DOHH2 (cell line): ENCODE results near the gene CD93.

ENCODE experiments used
- H3F3A ChIP-seq: fragments of 200-600 bp; sonication (generic), shearing (Covaris generic); 2 replicates; pipeline ENCODE4 v1.6.0; 2016; ENCODE audit warnings: antibody characterized with exemption, mild to moderate bottlenecking; ENCODE audit not compliant: control insufficient read depth, insufficient read depth
- H3K27ac ChIP-seq: fragments of 200-600 bp; sonication (generic); 2 replicates; pipeline ENCODE4 v1.5.1; 2014; ENCODE audit warnings: low read depth, mild to moderate bottlenecking, low read length, moderate library complexity
- H3K27me3 ChIP-seq: fragments of 200-600 bp; sonication (generic); 2 replicates; pipeline ENCODE4 v1.6.1; 2014; ENCODE audit warnings: mild to moderate bottlenecking, low read length, mixed read lengths; ENCODE audit not compliant: control insufficient read depth
- H3K36me3 ChIP-seq: fragments of 200-600 bp; sonication (generic); 2 replicates; pipeline ENCODE4 v1.6.1; 2014; ENCODE audit warnings: mild to moderate bottlenecking, low read length, moderate library complexity, mixed read lengths; ENCODE audit not compliant: control insufficient read depth
- H3K4me1 ChIP-seq: fragments of 200-600 bp; sonication (generic); 2 replicates; pipeline ENCODE4 v1.6.1; 2014; ENCODE audit warnings: mild to moderate bottlenecking, low read length, mixed read lengths; ENCODE audit not compliant: control insufficient read depth
- H3K4me2 ChIP-seq: fragments of 200-600 bp; sonication (generic); 2 replicates; pipeline ENCODE4 v1.6.0; 2014; ENCODE audit warnings: mild to moderate bottlenecking, low read length, moderate library complexity
- H3K4me3 ChIP-seq: fragments of 200-600 bp; sonication (generic); 2 replicates; pipeline ENCODE4 v1.5.1; 2014; ENCODE audit warnings: mild to moderate bottlenecking, low read length, mixed read lengths
- H3K79me2 ChIP-seq: fragments of 200-600 bp; sonication (generic); 2 replicates; pipeline ENCODE4 v1.6.1; 2014; ENCODE audit warnings: mild to moderate bottlenecking, low read length, mixed read lengths; ENCODE audit not compliant: control insufficient read depth
- H3K9me2 ChIP-seq: fragments of 200-600 bp; sonication (generic); replicated peaks from 2 replicates; pipeline ENCODE4 v1.6.1; 2014; ENCODE audit warnings: mild to moderate bottlenecking, low read length, mixed read lengths; ENCODE audit not compliant: control insufficient read depth
- H3K9me3 ChIP-seq: fragments of 200-600 bp; sonication (generic); 2 replicates; pipeline ENCODE4 v1.6.1; 2014; ENCODE audit warnings: antibody characterized with exemption, low read length, mixed read lengths; ENCODE audit not compliant: control insufficient read depth, insufficient read depth
- H4K20me1 ChIP-seq: fragments of 200-600 bp; sonication (generic); 2 replicates; pipeline ENCODE4 v1.6.0; 2014; ENCODE audit warnings: low read depth, mild to moderate bottlenecking, antibody characterized with exemption, low read length, moderate library complexity; ENCODE audit not compliant: control insufficient read depth, insufficient read depth
- EZH2phosphoT487 ChIP-seq: fragments of 200-600 bp; sonication (generic); IDR thresholded peaks from 2 replicates; pipeline ENCODE4 v1.6.1; 2017; ENCODE audit warnings: borderline replicate concordance, mild to moderate bottlenecking, antibody characterized with exemption, low read length, moderate library complexity, mixed read lengths
- TF ChIP-seq, protein P1 (sequence below): fragments of 200-600 bp; sonication (generic); IDR thresholded peaks from one replicate; pipeline ENCODE4 v1.5.1; 2014; ENCODE audit warnings: antibody characterized with exemption, mild to moderate bottlenecking, low read depth, low read length; ENCODE audit not compliant: poor library complexity, severe bottlenecking

CD93 gene

DNA sequence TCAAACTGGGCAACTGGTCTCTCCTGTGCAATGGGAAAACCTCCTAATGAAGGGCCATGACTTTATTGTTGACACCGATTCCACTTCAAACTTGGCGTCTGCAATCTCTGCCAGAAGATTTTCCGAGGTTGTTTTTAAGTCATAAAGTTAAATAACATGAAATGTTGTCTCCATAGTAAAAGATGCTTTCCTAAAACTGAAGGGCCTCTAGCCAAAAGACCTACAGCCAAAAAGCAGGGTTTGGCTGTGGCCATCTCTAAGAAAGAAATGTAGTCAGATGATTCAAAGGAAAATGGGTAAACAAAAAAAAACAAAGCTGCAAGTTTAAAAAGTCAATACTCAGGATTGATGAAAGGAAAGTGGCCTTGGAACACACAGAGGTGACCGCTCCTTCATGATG, 14.1 kb downstream of the CD93 start:
- no peaks in the 10 kb centered on the region for H3K9me2 ChIP-seq
- no peaks in the 10 kb centered on the region for H3K4me1 ChIP-seq
- H3K4me2 ChIP-seq: no peak overlapping the region
- H3K27me3 ChIP-seq: no peaks in the 10 kb centered on the region
- H3K9me3 ChIP-seq: no peaks in the 10 kb centered on the region
- TF ChIP-seq, protein P1, sequence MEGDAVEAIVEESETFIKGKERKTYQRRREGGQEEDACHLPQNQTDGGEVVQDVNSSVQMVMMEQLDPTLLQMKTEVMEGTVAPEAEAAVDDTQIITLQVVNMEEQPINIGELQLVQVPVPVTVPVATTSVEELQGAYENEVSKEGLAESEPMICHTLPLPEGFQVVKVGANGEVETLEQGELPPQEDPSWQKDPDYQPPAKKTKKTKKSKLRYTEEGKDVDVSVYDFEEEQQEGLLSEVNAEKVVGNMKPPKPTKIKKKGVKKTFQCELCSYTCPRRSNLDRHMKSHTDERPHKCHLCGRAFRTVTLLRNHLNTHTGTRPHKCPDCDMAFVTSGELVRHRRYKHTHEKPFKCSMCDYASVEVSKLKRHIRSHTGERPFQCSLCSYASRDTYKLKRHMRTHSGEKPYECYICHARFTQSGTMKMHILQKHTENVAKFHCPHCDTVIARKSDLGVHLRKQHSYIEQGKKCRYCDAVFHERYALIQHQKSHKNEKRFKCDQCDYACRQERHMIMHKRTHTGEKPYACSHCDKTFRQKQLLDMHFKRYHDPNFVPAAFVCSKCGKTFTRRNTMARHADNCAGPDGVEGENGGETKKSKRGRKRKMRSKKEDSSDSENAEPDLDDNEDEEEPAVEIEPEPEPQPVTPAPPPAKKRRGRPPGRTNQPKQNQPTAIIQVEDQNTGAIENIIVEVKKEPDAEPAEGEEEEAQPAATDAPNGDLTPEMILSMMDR: no peak
- no peak for TF ChIP-seq EZH2phosphoT487
- H3F3A ChIP-seq: no peaks in the 10 kb centered on the region
- H4K20me1 ChIP-seq: no peaks in the 10 kb centered on the region
- no peaks in the 10 kb centered on the region for H3K36me3 ChIP-seq
- no peak overlapping the region for H3K27ac ChIP-seq
- no peak overlapping the region for H3K4me3 ChIP-seq
- no peaks in the 10 kb centered on the region for H3K79me2 ChIP-seq

DNA sequence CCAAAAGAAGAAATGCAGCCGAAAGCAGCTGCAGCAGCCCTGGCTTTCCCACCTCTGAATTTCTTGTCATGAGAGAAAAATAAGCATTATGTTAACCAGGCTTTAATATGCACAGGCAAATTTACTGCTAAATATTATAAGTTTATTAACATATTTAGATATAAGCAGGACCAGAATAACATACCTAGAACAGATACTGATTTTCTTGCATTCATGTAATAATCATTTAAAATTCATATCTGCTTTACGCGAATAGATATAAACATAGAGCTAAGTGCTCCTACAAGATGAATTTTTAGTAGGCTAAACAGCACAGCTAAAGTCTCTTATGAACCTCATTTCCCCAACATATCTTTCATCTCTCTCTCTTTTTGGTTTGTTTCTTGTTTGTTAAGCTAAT, 14.7 kb downstream of the CD93 start:
- Histone ChIP-seq H3K27me3 (no peaks in the 10 kb centered on the region), H3K4me1 (no peaks in the 10 kb centered on the region), H3K27ac (no peak overlapping the region), H3K9me2 (no peaks in the 10 kb centered on the region), H4K20me1 (no peaks in the 10 kb centered on the region), H3K9me3 (no peaks in the 10 kb centered on the region), H3F3A (no peaks in the 10 kb centered on the region), H3K36me3 (no peaks in the 10 kb centered on the region), H3K79me2 (no peaks in the 10 kb centered on the region), H3K4me3 (no peak overlapping the region), H3K4me2 (no peak overlapping the region)
- TF ChIP-seq, protein P1: no peak
- no peak for TF ChIP-seq EZH2phosphoT487

- no peaks in the 10 kb centered on the region for H3K9me2 ChIP-seq
- no peak for TF ChIP-seq EZH2phosphoT487
- TF ChIP-seq, protein P1: no peak
These were observed 17.0 kb downstream of the CD93 start for GRCh38 chr20:23069108-23069507.

DNA sequence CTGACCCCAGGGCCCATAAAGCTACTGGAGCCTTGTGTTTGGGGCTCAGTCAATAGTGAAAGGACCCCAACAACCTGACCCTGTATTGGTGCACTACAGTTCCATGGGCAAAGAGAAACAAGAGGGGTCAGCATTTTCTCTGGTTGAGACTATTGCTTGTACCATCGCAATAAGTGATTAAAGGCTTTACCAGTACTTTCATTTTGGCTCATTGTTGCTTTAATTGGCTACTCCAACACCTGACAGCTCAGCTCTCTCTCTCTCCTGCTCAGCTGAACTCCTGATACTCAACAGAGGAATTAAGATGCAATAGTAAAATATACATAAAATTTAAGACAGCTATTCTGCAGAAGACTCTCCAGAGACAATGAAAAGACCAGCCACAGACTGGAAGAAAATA, 17.8 kb downstream of the CD93 start:
- no peaks in the 10 kb centered on the region for H3K27me3 ChIP-seq
- no peaks in the 10 kb centered on the region for H3F3A ChIP-seq
- H3K36me3 ChIP-seq: no peaks in the 10 kb centered on the region
- no peaks in the 10 kb centered on the region for H3K79me2 ChIP-seq
- TF ChIP-seq, protein P1: no peak
- no peak for TF ChIP-seq EZH2phosphoT487
- H3K9me3 ChIP-seq: no peaks in the 10 kb centered on the region
- H3K4me1 ChIP-seq: no peaks in the 10 kb centered on the region
- H3K9me2 ChIP-seq: no peaks in the 10 kb centered on the region
- H3K27ac ChIP-seq: no peak overlapping the region
- no peak overlapping the region for H3K4me2 ChIP-seq
- H3K4me3 ChIP-seq: no peak overlapping the region
- H4K20me1 ChIP-seq: no peaks in the 10 kb centered on the region

More at GRCh38 chr20:23069108-23069507, 17.0 kb downstream of the CD93 start:
- H3K9me3 ChIP-seq: no peaks in the 10 kb centered on the region
- H3K27ac ChIP-seq: no peak overlapping the region
- no peaks in the 10 kb centered on the region for H3K27me3 ChIP-seq
- H3K4me3 ChIP-seq: no peak overlapping the region
- no peaks in the 10 kb centered on the region for H4K20me1 ChIP-seq
- H3K4me1 ChIP-seq: no peaks in the 10 kb centered on the region
- no peaks in the 10 kb centered on the region for H3K79me2 ChIP-seq
- H3F3A ChIP-seq: no peaks in the 10 kb centered on the region
- no peak overlapping the region for H3K4me2 ChIP-seq
- H3K36me3 ChIP-seq: no peaks in the 10 kb centered on the region
